ENCODE data around the gene SMAD2. TPM values are rescaled to one million over a fixed set of nuclear protein-coding genes. Genes with fewer than 3 reads are reported as not detected.
"Not testable (repeated sequence)": the region's sequence is repeated elsewhere in the genome, so short reads cannot be mapped to it uniquely, and the experiment has no call there.

SMAD2 gene
- total RNA-seq, 6 experiments from 2014 or later, result 31.2 to 46.1 (median 36.0) TPM

DNA sequence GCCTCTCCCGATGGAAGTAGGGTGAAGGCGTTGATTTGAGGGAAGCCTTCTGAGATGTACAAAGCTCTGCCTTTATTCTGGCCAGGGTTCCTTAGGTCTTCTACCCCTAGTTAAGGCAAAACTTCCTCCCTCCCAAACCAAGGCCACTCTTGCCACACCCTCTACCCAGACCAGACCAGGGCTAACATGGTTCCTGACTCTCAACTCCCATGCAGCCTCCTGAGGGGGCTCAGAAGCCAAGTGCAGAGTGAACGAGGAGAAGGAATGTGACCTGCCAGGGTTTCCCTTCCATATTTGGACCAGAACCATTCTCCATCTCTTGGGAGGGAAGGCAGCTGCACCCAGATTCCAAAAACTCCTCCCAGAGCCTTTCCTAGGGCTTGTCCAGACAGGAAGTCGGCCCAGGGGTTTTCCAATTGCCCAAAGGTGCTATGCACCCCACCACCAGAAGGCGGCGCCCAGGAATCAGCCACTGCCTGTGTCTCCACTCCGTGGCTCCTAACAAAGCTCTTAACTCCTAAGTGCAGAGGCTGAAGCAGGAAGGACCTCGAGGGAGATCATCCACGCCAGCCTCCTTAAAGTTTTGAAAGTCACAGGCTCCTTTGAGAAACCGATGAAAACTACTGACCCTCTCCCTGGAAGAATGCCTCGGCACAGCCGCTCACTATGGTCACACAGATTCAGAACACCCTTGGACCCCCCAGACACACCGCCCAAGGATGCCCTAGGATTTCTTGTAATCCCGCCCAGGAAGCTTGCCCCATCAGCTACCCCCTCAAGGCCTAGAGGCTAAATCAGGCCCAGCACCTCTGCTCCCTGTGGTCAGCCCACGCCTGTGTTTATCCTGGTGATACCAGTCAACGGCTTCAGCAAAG lies 157.8 kb downstream of the SMAD2 start:
- TF ChIP-seq POLR2A (IDR thresholded peaks at IDR 0.05), result no peak
- TF ChIP-seq, protein P1, sequence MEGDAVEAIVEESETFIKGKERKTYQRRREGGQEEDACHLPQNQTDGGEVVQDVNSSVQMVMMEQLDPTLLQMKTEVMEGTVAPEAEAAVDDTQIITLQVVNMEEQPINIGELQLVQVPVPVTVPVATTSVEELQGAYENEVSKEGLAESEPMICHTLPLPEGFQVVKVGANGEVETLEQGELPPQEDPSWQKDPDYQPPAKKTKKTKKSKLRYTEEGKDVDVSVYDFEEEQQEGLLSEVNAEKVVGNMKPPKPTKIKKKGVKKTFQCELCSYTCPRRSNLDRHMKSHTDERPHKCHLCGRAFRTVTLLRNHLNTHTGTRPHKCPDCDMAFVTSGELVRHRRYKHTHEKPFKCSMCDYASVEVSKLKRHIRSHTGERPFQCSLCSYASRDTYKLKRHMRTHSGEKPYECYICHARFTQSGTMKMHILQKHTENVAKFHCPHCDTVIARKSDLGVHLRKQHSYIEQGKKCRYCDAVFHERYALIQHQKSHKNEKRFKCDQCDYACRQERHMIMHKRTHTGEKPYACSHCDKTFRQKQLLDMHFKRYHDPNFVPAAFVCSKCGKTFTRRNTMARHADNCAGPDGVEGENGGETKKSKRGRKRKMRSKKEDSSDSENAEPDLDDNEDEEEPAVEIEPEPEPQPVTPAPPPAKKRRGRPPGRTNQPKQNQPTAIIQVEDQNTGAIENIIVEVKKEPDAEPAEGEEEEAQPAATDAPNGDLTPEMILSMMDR (IDR thresholded peaks at IDR 0.05), result peak; percentile 70 to 87 (median 80)
- Histone ChIP-seq H3K27me3 (no peaks in the 10 kb centered on the region), H3K4me3 (no peak overlapping the region), H3K4me1 (no peaks in the 10 kb centered on the region), H3K9me3 (no peaks in the 10 kb centered on the region), H3K27ac (no peak overlapping the region), H3K36me3 (no peaks in the 10 kb centered on the region)
- intact Hi-C loops (cut with DNase I), result loop anchor here (10.0 kb wide), 1 partner anchor 252 kb away; no protein-coding TSS in a partner anchor
- DNase-seq, result peak; percentile 60 to 69 (median 64)
- 57% methylated on average over 10 of the region's 16 CpGs for WGBS (ENCODE audit: insufficient coverage, low coverage, low lambda C conversion rate, missing lambda C conversion rate)
- peak; percentile 90 to 98 (median 92) for ATAC-seq

DNA sequence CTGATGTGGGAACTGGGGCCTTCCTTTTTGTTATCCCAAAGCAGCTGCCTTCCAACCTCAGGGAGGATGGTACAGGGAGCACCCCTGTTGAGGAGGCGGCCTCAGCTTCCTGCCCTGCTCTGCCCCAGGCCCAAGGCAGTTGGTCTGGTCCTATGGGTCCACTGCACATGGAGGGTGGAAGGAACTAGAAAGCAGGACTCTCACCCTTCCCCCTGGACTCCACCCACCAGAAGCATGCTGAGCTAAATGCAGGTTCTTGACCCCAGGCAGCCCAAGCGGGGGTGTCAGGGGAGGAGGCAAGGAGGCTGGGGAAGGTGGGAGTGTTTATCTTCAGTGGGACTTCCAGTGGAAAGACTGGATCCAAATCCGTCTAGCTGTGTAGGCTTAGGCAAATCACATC lies 158.5 kb downstream of the SMAD2 start:
- no peak overlapping the region for H3K27ac ChIP-seq
- no peaks in the 10 kb centered on the region for H3K4me1 ChIP-seq
- no peaks in the 10 kb centered on the region for H3K36me3 ChIP-seq
- no peak overlapping the region for H3K4me3 ChIP-seq
- H3K9me3 ChIP-seq, result no peaks in the 10 kb centered on the region
- TF ChIP-seq, protein P1 (IDR thresholded peaks at IDR 0.05), result no peak
- TF ChIP-seq POLR2A (IDR thresholded peaks at IDR 0.05), result no peak
- ATAC-seq (no peak), DNase-seq (no peak)
- H3K27me3 ChIP-seq, result no peaks in the 10 kb centered on the region
- 60% methylated on average over 1 of the region's 3 CpGs for WGBS (ENCODE audit: insufficient coverage, low coverage, low lambda C conversion rate, missing lambda C conversion rate)
- intact Hi-C loops (cut with DNase I), result loop anchor here (10.0 kb wide), 1 partner anchor 253 kb away; no protein-coding TSS in a partner anchor

DNA sequence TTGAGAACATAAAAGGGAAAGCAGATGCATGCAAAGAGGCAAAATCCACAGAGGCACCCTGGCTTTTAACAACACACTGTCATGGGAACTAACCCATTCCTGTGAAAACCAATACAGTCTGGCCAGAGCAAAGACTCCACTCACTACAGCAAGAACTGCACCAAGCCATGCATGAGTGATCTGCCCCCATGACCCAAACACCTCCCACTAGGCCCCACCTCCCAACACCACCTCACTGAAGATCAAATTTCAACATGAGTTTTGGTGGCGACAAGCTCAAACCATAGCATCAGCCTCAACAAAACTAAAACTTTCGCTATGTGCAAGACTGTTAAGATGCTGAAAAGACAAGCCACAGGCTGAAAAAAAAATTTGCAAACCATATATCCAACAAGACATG lies 162.8 kb downstream of the SMAD2 start:
- H3K9me3 ChIP-seq, result no peaks in the 10 kb centered on the region
- 54% methylated on average over 2 of the region's 2 CpGs for WGBS (ENCODE audit: insufficient coverage, low coverage, low lambda C conversion rate, missing lambda C conversion rate)
- H3K4me3 ChIP-seq, result no peak overlapping the region
- DNase-seq, result no peak
- intact Hi-C loops (cut with DNase I), result no loop called here
- no peaks in the 10 kb centered on the region for H3K36me3 ChIP-seq
- no peak for TF ChIP-seq POLR2A (IDR thresholded peaks at IDR 0.05)
- TF ChIP-seq, protein P1 (IDR thresholded peaks at IDR 0.05), result no peak
- H3K27ac ChIP-seq, result no peak overlapping the region
- H3K4me1 ChIP-seq, result no peaks in the 10 kb centered on the region
- no peak for ATAC-seq
- no peaks in the 10 kb centered on the region for H3K27me3 ChIP-seq

DNA sequence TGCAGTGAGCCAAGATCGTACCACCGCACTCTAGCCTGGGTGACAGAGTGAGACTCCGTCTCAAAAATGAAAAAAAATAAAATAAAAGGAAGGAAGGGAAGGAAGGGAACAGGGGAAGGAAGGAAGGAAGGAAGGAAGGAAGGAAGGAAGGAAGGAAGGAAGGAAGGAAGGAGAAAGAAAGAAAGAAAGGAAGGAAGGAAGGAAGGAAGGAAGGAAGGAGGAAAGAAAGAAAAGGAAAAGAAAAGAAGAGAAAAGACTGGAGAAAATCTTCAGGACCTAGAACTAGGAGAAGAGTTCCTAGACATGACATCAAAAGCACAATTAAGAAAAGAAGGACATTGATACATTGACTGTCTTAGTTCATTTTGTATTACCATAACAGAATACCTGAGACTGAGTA lies 163.3 kb downstream of the SMAD2 start:
- intact Hi-C loops (cut with DNase I); H3K4me3 ChIP-seq; H3K4me1 ChIP-seq; ATAC-seq; H3K27me3 ChIP-seq; H3K9me3 ChIP-seq; H3K36me3 ChIP-seq; DNase-seq; H3K27ac ChIP-seq: not testable (repeated sequence)
- 83% methylated on average over 3 of the region's 3 CpGs for WGBS (ENCODE audit: insufficient coverage, low coverage, low lambda C conversion rate, missing lambda C conversion rate)

Small RNA genes lying within 50 kb of the gene (small RNA-seq; reads per million reads assigned to genes)
- gene AC120349.2 (0 reads per million in 2 experiments), gene MTCO2P2 (0 reads per million in 2 experiments)

Data from right lobe of liver (tissue), 6 donors.